MM.1S (cell line): ENCODE results near the gene HS2ST1.
"Not testable (repeated sequence)": the region's sequence is repeated elsewhere in the genome, so short reads cannot be mapped to it uniquely, and the experiment has no call there.

Experiments used
- DNase-seq: peaks from one replicate; pipeline ENCODE4 v3.0.0-alpha.2; 2015
- H2AFZ ChIP-seq: fragments of 300-600 bp; sonication (generic); 2 replicates; pipeline ENCODE4 v1.6.0; 2016; ENCODE audit warnings: antibody characterized with exemption, low read length
- H3F3A ChIP-seq: fragments of 300-600 bp; sonication (generic); 2 replicates; pipeline ENCODE4 v1.6.1; 2016; ENCODE audit warnings: mild to moderate bottlenecking, antibody characterized with exemption, low read length, moderate library complexity, mixed read lengths; ENCODE audit not compliant: insufficient read depth
- H3K27ac ChIP-seq: fragments of 300-600 bp; sonication (generic); 2 replicates; pipeline ENCODE4 v1.5.1; 2016; ENCODE audit warnings: mild to moderate bottlenecking, low read length
- H3K27me3 ChIP-seq: fragments of 300-600 bp; sonication (generic); replicated peaks from 2 replicates; pipeline ENCODE4 v1.6.0; 2016; ENCODE audit warnings: low read length; ENCODE audit not compliant: insufficient read depth
- H3K36me3 ChIP-seq: fragments of 300-600 bp; sonication (generic); replicated peaks from 2 replicates; pipeline ENCODE4 v1.6.1; 2016; ENCODE audit warnings: mild to moderate bottlenecking, low read length, mixed read lengths; ENCODE audit not compliant: insufficient read depth
- H3K4me1 ChIP-seq: fragments of 300-600 bp; sonication (generic); 2 replicates; pipeline ENCODE4 v1.6.1; 2016; ENCODE audit warnings: low read length, mixed read lengths
- H3K4me2 ChIP-seq: fragments of 300-600 bp; sonication (generic); 2 replicates; pipeline ENCODE4 v1.6.0; 2016; ENCODE audit warnings: low read depth, low read length
- H3K4me3 ChIP-seq: fragments of 300-600 bp; sonication (generic); 2 replicates; pipeline ENCODE4 v1.5.1; 2016; ENCODE audit warnings: low read length, mixed read lengths
- H3K79me2 ChIP-seq: fragments of 300-600 bp; sonication (generic); 2 replicates; pipeline ENCODE4 v1.6.1; 2016; ENCODE audit warnings: mixed run types, low read length, mixed read lengths
- H3K9ac ChIP-seq: fragments of 300-600 bp; sonication (generic); 2 replicates; pipeline ENCODE4 v1.6.1; 2016; ENCODE audit warnings: low read length, mixed read lengths
- H3K9me2 ChIP-seq: fragments of 300-600 bp; sonication (generic); replicated peaks from 2 replicates; pipeline ENCODE4 v1.6.1; 2016; ENCODE audit warnings: mild to moderate bottlenecking, low read length, mixed read lengths; ENCODE audit not compliant: insufficient read depth
- H3K9me3 ChIP-seq: fragments of 300-600 bp; sonication (generic); replicated peaks from 2 replicates; pipeline ENCODE4 v1.6.1; 2016; ENCODE audit warnings: mild to moderate bottlenecking, low read length, mixed read lengths; ENCODE audit not compliant: insufficient read depth
- H4K20me1 ChIP-seq: fragments of 300-600 bp; sonication (generic); 2 replicates; pipeline ENCODE4 v1.6.1; 2016; ENCODE audit warnings: mild to moderate bottlenecking, low read length, moderate library complexity, mixed read lengths; ENCODE audit not compliant: insufficient read depth
- CTCF ChIP-seq: fragments of 300-600 bp; sonication (generic); IDR thresholded peaks from 2 replicates; pipeline ENCODE4 v1.5.1; 2016; ENCODE audit warnings: antibody characterized with exemption, low read length, mixed read lengths
- EZH2 ChIP-seq: fragments of 300-600 bp; sonication (generic); optimal IDR thresholded peaks from 2 replicates; pipeline ENCODE3; 2017; ENCODE audit warnings: low read depth, mild to moderate bottlenecking, antibody characterized with exemption, low read length, mixed read lengths
- EZH2phosphoT487 ChIP-seq: fragments of 300-600 bp; sonication (generic); IDR thresholded peaks from 2 replicates; pipeline ENCODE4 v1.6.1; 2018; ENCODE audit warnings: antibody characterized with exemption, low read length

Gene HS2ST1

DNA sequence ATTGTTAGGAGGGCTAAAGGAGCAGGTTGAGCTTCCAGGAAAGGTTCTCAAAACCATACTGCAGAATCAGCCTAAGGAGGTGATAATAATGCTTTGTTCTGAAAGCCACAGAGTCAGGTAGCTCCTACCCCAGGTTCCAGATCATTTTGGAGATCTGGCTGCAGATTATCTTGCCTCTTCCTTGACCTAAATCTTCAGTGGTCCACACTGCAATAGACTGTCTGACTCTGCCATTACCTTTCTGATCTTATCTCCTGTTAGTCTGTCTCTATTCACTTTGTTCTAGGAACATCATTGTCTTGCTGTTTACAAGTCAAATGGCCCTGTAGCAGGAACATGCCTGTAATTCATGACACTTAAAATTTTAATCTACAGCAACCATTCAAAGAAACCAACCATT is 73.0 kb downstream of the HS2ST1 start:
- H3K4me3 ChIP-seq: no peak overlapping the region
- TF ChIP-seq EZH2phosphoT487: no peak
- no peaks in the 10 kb centered on the region for H3K9me2 ChIP-seq
- DNase-seq: no peak
- no peaks in the 10 kb centered on the region for H3K27me3 ChIP-seq
- no peaks in the 10 kb centered on the region for H3K79me2 ChIP-seq
- H3K36me3 ChIP-seq: no peaks in the 10 kb centered on the region
- no peak overlapping the region for H3K27ac ChIP-seq
- no peak overlapping the region for H3K4me2 ChIP-seq
- H2AFZ ChIP-seq: no peak overlapping the region
- H3K9me3 ChIP-seq: no peaks in the 10 kb centered on the region
- no peaks in the 10 kb centered on the region for H3K4me1 ChIP-seq
- H3F3A ChIP-seq: no peaks in the 10 kb centered on the region
- no peaks in the 10 kb centered on the region for H4K20me1 ChIP-seq
- H3K9ac ChIP-seq: no peak overlapping the region

DNA sequence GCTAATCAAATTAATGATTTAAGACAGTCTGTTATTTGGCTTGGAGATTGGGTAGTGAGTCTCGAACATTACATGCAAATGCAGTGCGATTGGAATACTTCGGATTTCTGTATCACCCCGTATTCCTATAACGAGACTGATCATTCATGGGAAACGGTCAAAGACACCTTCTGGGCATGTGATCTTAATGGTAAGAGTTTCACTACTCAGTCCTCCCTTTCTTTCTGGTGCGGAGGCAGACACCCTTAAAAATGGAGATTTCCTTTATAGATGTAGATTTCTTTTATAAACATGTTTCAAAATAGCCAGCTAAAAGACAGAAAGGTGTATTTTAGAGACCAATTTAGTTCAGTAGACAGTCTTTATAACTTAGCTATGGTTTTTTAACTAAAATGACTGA is 74.4 kb downstream of the HS2ST1 start:
- Histone ChIP-seq H4K20me1 (no peaks in the 10 kb centered on the region), H3K4me3 (no peak overlapping the region), H3K27me3 (no peaks in the 10 kb centered on the region), H3K9me3 (no peaks in the 10 kb centered on the region), H3K9me2 (no peaks in the 10 kb centered on the region), H3F3A (no peaks in the 10 kb centered on the region), H3K36me3 (no peaks in the 10 kb centered on the region), H3K4me1 (no peaks in the 10 kb centered on the region), H3K4me2 (no peak overlapping the region), H2AFZ (no peak overlapping the region), H3K79me2 (no peaks in the 10 kb centered on the region), H3K9ac (no peak overlapping the region), H3K27ac (no peak overlapping the region)
- no peak for DNase-seq
- TF ChIP-seq CTCF (no peak), EZH2 (no peak), EZH2phosphoT487 (no peak)

DNA sequence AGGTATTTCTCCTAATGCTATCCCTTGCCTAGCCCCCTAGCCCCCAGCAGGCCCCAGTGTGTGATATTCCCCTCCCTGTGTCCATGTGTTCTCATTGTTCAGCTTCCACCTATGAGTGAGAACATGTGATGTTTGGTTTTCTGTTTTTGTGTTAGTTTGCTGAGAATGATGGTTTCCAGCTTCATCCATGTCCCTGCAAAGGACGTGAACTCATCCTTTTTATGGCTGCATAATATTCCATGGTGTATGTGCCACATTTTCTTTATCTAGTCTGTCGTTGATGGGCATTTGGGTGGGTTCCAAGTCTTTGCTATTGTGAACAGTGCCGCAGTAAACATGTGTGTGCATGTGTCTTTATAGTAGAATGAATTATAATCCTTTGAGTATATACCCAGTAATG is 75.3 kb downstream of the HS2ST1 start:
- not testable (repeated sequence) for H3K4me1 ChIP-seq, H3K27ac ChIP-seq, H3K36me3 ChIP-seq, H3K4me3 ChIP-seq, H3K9ac ChIP-seq, H3K9me2 ChIP-seq, H3K27me3 ChIP-seq, H4K20me1 ChIP-seq, H3K79me2 ChIP-seq, H3K9me3 ChIP-seq, H2AFZ ChIP-seq, DNase-seq, H3F3A ChIP-seq, H3K4me2 ChIP-seq

DNA sequence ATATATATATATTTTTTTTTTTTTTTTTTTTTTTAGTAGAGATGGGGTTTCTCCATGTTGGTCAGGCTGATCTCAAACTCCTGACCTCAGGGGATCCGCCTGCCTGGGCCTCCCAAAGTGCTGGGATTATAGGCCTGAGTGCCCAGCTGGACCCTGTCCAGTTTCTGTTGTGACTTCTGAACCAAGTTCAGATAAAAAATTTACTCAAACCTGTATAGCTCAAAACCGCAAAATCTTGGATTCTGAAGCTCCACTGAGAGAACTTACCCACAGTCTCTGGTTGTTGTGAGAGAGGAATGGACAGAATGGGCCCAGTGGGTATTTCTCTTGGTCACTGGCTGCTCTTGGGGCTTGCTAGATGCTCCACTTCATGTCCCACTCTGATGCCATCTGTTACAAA is 76.4 kb downstream of the HS2ST1 start:
- TF ChIP-seq EZH2: no peak
- TF ChIP-seq CTCF: no peak
- TF ChIP-seq EZH2phosphoT487: no peak
- Histone ChIP-seq H2AFZ (no peak overlapping the region), H3F3A (no peaks in the 10 kb centered on the region), H3K4me1 (no peaks in the 10 kb centered on the region), H3K9me3 (no peaks in the 10 kb centered on the region), H3K9ac (no peak overlapping the region), H3K36me3 (no peaks in the 10 kb centered on the region), H3K4me2 (no peak overlapping the region), H3K79me2 (no peaks in the 10 kb centered on the region), H3K27ac (no peak overlapping the region), H4K20me1 (no peaks in the 10 kb centered on the region), H3K4me3 (no peak overlapping the region), H3K27me3 (no peaks in the 10 kb centered on the region), H3K9me2 (no peaks in the 10 kb centered on the region)
- DNase-seq: no peak
